NB4 (cell line): ENCODE measurements around the gene PCSK6.

Experiments used
- MYC ChIP-seq: IDR thresholded peaks from 2 replicates; pipeline ENCODE4 v1.6.1; 2011; ENCODE audit warnings: low read depth, low read length
- POLR2A ChIP-seq: IDR thresholded peaks from 2 replicates; pipeline ENCODE4 v1.6.1; 2011; ENCODE audit warnings: mild to moderate bottlenecking; ENCODE audit not compliant: insufficient read length; ENCODE audit errors: extremely low read depth
- TF ChIP-seq, protein P1 (sequence below): IDR thresholded peaks from one replicate; pipeline ENCODE4 v1.5.1; 2012; ENCODE audit warnings: low read depth, low read length
- TF ChIP-seq, protein P2 (sequence below): IDR thresholded peaks from 2 replicates; pipeline ENCODE4 v1.6.1; 2011; ENCODE audit warnings: low read depth, low read length

- TF ChIP-seq, protein P1, sequence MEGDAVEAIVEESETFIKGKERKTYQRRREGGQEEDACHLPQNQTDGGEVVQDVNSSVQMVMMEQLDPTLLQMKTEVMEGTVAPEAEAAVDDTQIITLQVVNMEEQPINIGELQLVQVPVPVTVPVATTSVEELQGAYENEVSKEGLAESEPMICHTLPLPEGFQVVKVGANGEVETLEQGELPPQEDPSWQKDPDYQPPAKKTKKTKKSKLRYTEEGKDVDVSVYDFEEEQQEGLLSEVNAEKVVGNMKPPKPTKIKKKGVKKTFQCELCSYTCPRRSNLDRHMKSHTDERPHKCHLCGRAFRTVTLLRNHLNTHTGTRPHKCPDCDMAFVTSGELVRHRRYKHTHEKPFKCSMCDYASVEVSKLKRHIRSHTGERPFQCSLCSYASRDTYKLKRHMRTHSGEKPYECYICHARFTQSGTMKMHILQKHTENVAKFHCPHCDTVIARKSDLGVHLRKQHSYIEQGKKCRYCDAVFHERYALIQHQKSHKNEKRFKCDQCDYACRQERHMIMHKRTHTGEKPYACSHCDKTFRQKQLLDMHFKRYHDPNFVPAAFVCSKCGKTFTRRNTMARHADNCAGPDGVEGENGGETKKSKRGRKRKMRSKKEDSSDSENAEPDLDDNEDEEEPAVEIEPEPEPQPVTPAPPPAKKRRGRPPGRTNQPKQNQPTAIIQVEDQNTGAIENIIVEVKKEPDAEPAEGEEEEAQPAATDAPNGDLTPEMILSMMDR, result no peak
- TF ChIP-seq, protein P2, sequence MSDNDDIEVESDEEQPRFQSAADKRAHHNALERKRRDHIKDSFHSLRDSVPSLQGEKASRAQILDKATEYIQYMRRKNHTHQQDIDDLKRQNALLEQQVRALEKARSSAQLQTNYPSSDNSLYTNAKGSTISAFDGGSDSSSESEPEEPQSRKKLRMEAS, result no peak
- TF ChIP-seq POLR2A, result no peak
- TF ChIP-seq MYC, result no peak
Observed at GRCh38 chr15:101458158-101458900, 31.2 kb downstream of the PCSK6 start.
